Omental fat pad (tissue), 4 donors: ENCODE measurements around the gene CCDC87. TPM values are rescaled to one million over a fixed set of nuclear protein-coding genes. Genes with fewer than 3 reads are reported as not detected.

Source experiments
- ATAC-seq: fragments of 150-250 bp; one replicate; pipeline ENCODE4 v1.9.1; 2016; ENCODE audit warnings: mild to moderate bottlenecking, moderate library complexity; ENCODE audit not compliant: low FRiP score
- DNase-seq: peaks from one replicate; pipeline ENCODE4 v3.0.0-alpha.2; 2019; ENCODE audit warnings: low spot score
- CTCF ChIP-seq, 3 donors: fragments of 450-650 bp; IDR thresholded peaks; one replicate each; pipeline ENCODE4 v1.5.1; 2016 to 2017; ENCODE audit warnings: antibody characterized with exemption in 3 of 3, mild to moderate bottlenecking in 3 of 3, moderate library complexity in 2 of 3
- total RNA-seq, 4 donors: library from RNA; depleted of rRNA; stranded (reverse); fragments of >200 nt; gene quantifications; one replicate each; pipeline ENCODE4 v1.1.0, GENCODE V29; 2016

CCDC87 gene
- total RNA-seq, 4 donors from 2014 or later: 0.19 to 0.28 TPM; not detected in 2

- TF ChIP-seq CTCF (IDR thresholded peaks at IDR 0.05): no peak
- ATAC-seq (no peak), DNase-seq (no peak)
Measured at GRCh38 chr11:66626382-66626781, 33.5 kb upstream of the CCDC87 start.

- no peak for TF ChIP-seq CTCF (IDR thresholded peaks at IDR 0.05)
- no peak for DNase-seq
- no peak for ATAC-seq
Measured at GRCh38 chr11:66625752-66626149, 32.9 kb upstream of the CCDC87 start.

- DNase-seq (no peak), ATAC-seq (no peak)
- TF ChIP-seq CTCF (IDR thresholded peaks at IDR 0.05): no peak
Measured at GRCh38 chr11:66625041-66625751, 32.3 kb upstream of the CCDC87 start.

GRCh38 chr11:66624450-66624849, 31.6 kb upstream of the CCDC87 start:
- DNase-seq (no peak), ATAC-seq (no peak)
- TF ChIP-seq CTCF (IDR thresholded peaks at IDR 0.05): no peak

GRCh38 chr11:66619080-66619554, 26.3 kb upstream of the CCDC87 start:
- ATAC-seq (no peak), DNase-seq (no peak)
- no peak for TF ChIP-seq CTCF (IDR thresholded peaks at IDR 0.05)

DNA sequence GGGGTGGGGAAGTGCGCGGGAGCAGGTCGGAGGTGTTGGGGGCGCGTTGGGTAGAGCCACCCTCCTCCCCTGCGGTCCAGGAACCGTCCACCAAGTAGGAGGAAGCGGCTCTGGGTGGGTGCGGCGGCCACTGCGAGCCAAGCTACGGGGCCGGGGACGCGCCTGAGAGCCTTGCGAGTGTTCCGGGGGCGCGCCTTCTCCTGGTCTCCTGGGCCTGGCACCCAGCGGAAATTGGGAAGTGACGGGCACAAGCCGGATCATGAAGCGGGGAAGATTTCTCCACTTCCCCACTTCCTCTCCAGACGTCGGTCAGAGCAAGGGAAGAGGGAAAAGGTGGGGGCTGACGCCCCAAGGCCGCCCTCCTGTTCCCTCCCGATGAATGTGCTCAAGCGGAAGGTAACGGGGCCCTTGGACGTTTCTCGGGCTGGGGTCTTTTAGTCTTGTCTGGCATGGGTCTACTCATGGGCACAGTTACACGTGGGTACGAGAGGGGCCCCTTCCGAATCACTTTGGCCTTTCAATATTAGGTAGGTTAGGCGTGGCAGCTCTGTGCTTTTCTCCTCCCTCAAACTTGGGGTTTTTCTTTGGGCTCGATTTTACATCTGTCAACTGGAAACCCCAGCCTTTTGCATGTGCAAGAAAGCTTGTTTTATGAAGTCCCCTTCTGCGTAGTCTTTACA, 24.4 kb upstream of the CCDC87 start:
- no peak for TF ChIP-seq CTCF (IDR thresholded peaks at IDR 0.05)
- ATAC-seq (no peak), DNase-seq (no peak)
